ENCODE results near the gene EID3.

DNA sequence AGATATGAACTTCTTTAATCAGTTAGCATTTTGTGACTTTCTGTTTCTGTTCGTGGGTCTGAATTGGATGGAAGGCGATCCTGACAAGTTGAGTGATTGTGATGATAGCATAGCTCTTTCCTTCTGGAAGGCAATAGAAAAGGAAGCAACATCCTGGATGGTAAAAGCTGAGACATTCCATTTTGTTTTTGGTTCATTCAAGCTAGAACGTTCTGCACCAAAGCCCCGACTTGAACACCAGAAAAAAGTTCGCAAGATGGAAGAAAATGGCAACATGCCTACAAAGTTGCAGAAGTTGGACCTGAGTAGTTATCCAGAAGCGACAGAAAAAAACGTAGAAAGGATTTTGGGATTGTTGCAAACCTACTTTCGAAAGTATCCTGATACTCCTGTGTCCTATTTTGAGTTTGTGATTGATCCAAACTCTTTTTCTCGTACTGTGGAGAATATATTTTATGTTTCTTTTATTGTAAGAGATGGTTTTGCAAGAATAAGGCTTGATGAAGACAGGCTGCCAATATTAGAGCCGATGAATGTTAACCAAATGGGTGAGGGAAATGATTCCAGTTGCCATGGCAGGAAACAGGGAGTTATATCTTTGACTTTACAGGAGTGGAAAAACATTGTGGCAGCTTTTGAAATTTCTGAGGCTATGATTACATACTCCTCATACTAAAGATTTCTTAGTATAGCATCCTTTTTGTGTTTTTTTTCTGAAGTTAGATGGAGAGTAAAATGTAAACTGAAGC lies 896 bp downstream of the EID3 start:
- no peak for TF ChIP-seq POLR2A (IDR thresholded peaks at IDR 0.05)
- TF ChIP-seq, protein P1, sequence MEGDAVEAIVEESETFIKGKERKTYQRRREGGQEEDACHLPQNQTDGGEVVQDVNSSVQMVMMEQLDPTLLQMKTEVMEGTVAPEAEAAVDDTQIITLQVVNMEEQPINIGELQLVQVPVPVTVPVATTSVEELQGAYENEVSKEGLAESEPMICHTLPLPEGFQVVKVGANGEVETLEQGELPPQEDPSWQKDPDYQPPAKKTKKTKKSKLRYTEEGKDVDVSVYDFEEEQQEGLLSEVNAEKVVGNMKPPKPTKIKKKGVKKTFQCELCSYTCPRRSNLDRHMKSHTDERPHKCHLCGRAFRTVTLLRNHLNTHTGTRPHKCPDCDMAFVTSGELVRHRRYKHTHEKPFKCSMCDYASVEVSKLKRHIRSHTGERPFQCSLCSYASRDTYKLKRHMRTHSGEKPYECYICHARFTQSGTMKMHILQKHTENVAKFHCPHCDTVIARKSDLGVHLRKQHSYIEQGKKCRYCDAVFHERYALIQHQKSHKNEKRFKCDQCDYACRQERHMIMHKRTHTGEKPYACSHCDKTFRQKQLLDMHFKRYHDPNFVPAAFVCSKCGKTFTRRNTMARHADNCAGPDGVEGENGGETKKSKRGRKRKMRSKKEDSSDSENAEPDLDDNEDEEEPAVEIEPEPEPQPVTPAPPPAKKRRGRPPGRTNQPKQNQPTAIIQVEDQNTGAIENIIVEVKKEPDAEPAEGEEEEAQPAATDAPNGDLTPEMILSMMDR (IDR thresholded peaks at IDR 0.05): no peak
